Sigmoid colon (tissue), 4 donors: ENCODE measurements around the gene CAPN5.

Source experiments
- CTCF ChIP-seq, 4 experiments: fragments of 450-650 bp in 3 of 4; fragments of 200-600 bp in 1 of 4; IDR thresholded peaks; one replicate each; pipeline ENCODE4 v1.5.1; 2016 to 2019; ENCODE audit warnings: antibody characterized with exemption in 4 of 4, mild to moderate bottlenecking in 3 of 4, moderate library complexity in 2 of 4
- EP300 ChIP-seq, 4 donors: sonication (generic); formaldehyde crosslinking; IDR thresholded peaks; one replicate each; pipeline ENCODE4 v1.6.1; 2017; ENCODE audit warnings: antibody characterized with exemption in 4 of 4

GRCh38 chr11:77060234-77060633, 6.5 kb upstream of the CAPN5 start:
- TF ChIP-seq EP300 (IDR thresholded peaks at IDR 0.05) (no peak), CTCF (IDR thresholded peaks at IDR 0.05) (no peak)
